B cell (primary cell): Measurements from ENCODE around the gene UBN2. TPM values are rescaled to one million over a fixed set of nuclear protein-coding genes. Genes with fewer than 3 reads are reported as not detected.

Experiments used
- ATAC-seq: fragments of 200-7000 bp; cut with Tn5 transposase; one replicate; pipeline ENCODE4 v1.10.0; 2021; ENCODE audit warnings: low read depth, mild to moderate bottlenecking, moderate number of reproducible peaks, moderate library complexity
- CTCF ChIA-PET: fragments of 350-600 bp; sonication (Branson Sonifier 250); formaldehyde crosslinking; loops from one replicate; lab custom pipeline; 2021; ENCODE audit warnings: antibody characterized with exemption, inconsistent platforms; lab: Charles Lee
- POLR2A ChIA-PET: fragments of 350-600 bp; sonication (Branson Sonifier 250); formaldehyde crosslinking; loops from one replicate; lab custom pipeline; 2021; ENCODE audit warnings: antibody characterized with exemption; lab: Charles Lee
- DNase-seq: peaks from one replicate; pipeline ENCODE4 v3.0.0; 2013
- H2AFZ ChIP-seq: 2 replicates; pipeline ENCODE4 v1.6.1; 2012; ENCODE audit warnings: mild to moderate bottlenecking, low read depth, low read length; ENCODE audit not compliant: insufficient read depth, poor library complexity, severe bottlenecking
- H3K27ac ChIP-seq, 2 donors: 1 replicate in 1 of 2; 2 replicates in 1 of 2; pipeline ENCODE4 v1.5.1; 2012 to 2013; ENCODE audit warnings: low read length in 2 of 2, mild to moderate bottlenecking in 2 of 2, moderate library complexity in 1 of 2
- H3K27me3 ChIP-seq, 4 experiments: fragments of 200-600 bp in 1 of 4; sonication (generic) in 1 of 4; replicated peaks in 1 of 4; 1 replicate in 2 of 4; 2 replicates in 2 of 4; pipeline versions ENCODE4 v1.6.1 to v1.7.0; 2013 to 2016; ENCODE audit warnings: low read length in 3 of 4, mild to moderate bottlenecking in 2 of 4, mixed read lengths in 1 of 4, moderate library complexity in 1 of 4; ENCODE audit not compliant: insufficient read depth in 4 of 4, control insufficient read depth in 3 of 4; ENCODE audit errors: control extremely low read depth in 1 of 4
- H3K36me3 ChIP-seq, 2 experiments: replicated peaks in 1 of 2; 1 replicate in 1 of 2; 2 replicates in 1 of 2; pipeline versions ENCODE4 v1.6.1 to v1.7.1; 2013; ENCODE audit warnings: low read length in 1 of 2; ENCODE audit not compliant: insufficient read depth in 2 of 2, control insufficient read depth in 1 of 2; ENCODE audit errors: control extremely low read depth in 1 of 2, extremely low read depth in 1 of 2
- H3K4me1 ChIP-seq, 2 donors: fragments of 200-600 bp in 1 of 2; sonication (generic) in 1 of 2; 1 replicate in 1 of 2; 2 replicates in 1 of 2; pipeline versions ENCODE4 v1.5.1 to v1.6.1; 2013 to 2017; ENCODE audit warnings: low read length in 2 of 2; ENCODE audit not compliant: control insufficient read depth in 2 of 2, insufficient read depth in 2 of 2
- H3K4me2 ChIP-seq: replicated peaks from 2 replicates; pipeline ENCODE3; 2012; ENCODE audit warnings: mild to moderate bottlenecking, low read depth, low read length; ENCODE audit not compliant: poor library complexity, severe bottlenecking
- H3K4me3 ChIP-seq, 5 experiments: fragments of 200-600 bp in 1 of 5; sonication (generic) in 1 of 5; 1 replicate in 3 of 5; 2 replicates in 2 of 5; pipeline versions ENCODE4 v1.5.1 to v1.7.0; 2011 to 2016; ENCODE audit warnings: low read length in 4 of 5, mild to moderate bottlenecking in 4 of 5, low read depth in 2 of 5, control low read depth in 1 of 5, moderate library complexity in 1 of 5; ENCODE audit not compliant: insufficient read depth in 1 of 5; ENCODE audit errors: control extremely low read depth in 1 of 5, extremely low read depth in 1 of 5
- H3K79me2 ChIP-seq: fragments of 200-600 bp; sonication (generic); one replicate; pipeline ENCODE4 v1.6.0; 2016; ENCODE audit warnings: low read length; ENCODE audit not compliant: control insufficient read depth, insufficient read depth
- H3K9ac ChIP-seq: fragments of 200-600 bp; sonication (generic); 2 replicates; pipeline ENCODE4 v1.6.1; 2017; ENCODE audit warnings: mild to moderate bottlenecking, low read length, moderate library complexity
- H3K9me3 ChIP-seq, 3 donors: one replicate each; pipeline versions ENCODE4 v1.6.1 to v1.7.1; 2013; ENCODE audit warnings: low read length in 2 of 3; ENCODE audit not compliant: control insufficient read depth in 2 of 3, insufficient read depth in 1 of 3; ENCODE audit errors: control extremely low read depth in 1 of 3
- H4K20me1 ChIP-seq: 2 replicates; pipeline ENCODE4 v1.6.0; 2012; ENCODE audit warnings: mild to moderate bottlenecking, low read length; ENCODE audit not compliant: insufficient read depth, control insufficient read depth, poor library complexity, severe bottlenecking
- H3K27ac Mint-ChIP-seq: one replicate; pipeline ENCODE4 v1.8.0; 2021; ENCODE audit warnings: mixed read lengths
- H3K27me3 Mint-ChIP-seq: one replicate; pipeline ENCODE4 v1.8.0; 2021; ENCODE audit warnings: mixed read lengths
- H3K4me1 Mint-ChIP-seq: one replicate; pipeline ENCODE4 v1.8.0; 2021; ENCODE audit warnings: mixed read lengths
- H3K4me3 Mint-ChIP-seq: one replicate; pipeline ENCODE4 v1.8.0; 2021; ENCODE audit warnings: mixed read lengths
- H3K9me3 Mint-ChIP-seq: one replicate; pipeline ENCODE4 v1.8.0; 2022; ENCODE audit warnings: mixed read lengths; ENCODE audit not compliant: insufficient read depth
- EZH2 ChIP-seq: IDR thresholded peaks from 2 replicates; pipeline ENCODE4 v1.6.1; 2012; ENCODE audit warnings: borderline replicate concordance, low read depth, mild to moderate bottlenecking, moderate library complexity, low read length; ENCODE audit not compliant: insufficient read depth, poor library complexity, severe bottlenecking
- WGBS: methylation state at CpG from one replicate; pipeline ENCODE4 v1.1.5; 2013; ENCODE audit warnings: missing lambda C conversion rate; ENCODE audit not compliant: insufficient coverage; 5-methylcytosine and 5-hydroxymethylcytosine counted together
- intact Hi-C: fragments of 100-400 bp; cut with micrococcal nuclease; formaldehyde crosslinking; loops from one replicate; pipeline ENCODE4 v1.10.0; 2022
- polyA plus RNA-seq: library from polyadenylated mRNA; depleted of rRNA; stranded (reverse); fragments of >200 nt; gene quantifications from 2 replicates; pipeline ENCODE4 v1.2.3, GENCODE V29; 2012
- total RNA-seq, 2 donors: library from RNA; stranded (reverse); fragments of 120-200 nt in 1 of 2; gene quantifications; 1 replicate in 1 of 2; 2 replicates in 1 of 2; pipeline versions ENCODE4 v1.2.3 to v1.2.4, GENCODE V29; 2013 to 2022
- TF ChIP-seq, protein P1 (sequence below): fragments of 200-600 bp; IDR thresholded peaks from one replicate; pipeline ENCODE4 v1.8.0; 2022; ENCODE audit warnings: antibody characterized with exemption, mild to moderate bottlenecking

UBN2 gene
- total and polyA plus RNA-seq, 2 donors (not counting 1 experiment from before 2014, with no cell fraction given): 2.4 to 33.4 TPM

DNA sequence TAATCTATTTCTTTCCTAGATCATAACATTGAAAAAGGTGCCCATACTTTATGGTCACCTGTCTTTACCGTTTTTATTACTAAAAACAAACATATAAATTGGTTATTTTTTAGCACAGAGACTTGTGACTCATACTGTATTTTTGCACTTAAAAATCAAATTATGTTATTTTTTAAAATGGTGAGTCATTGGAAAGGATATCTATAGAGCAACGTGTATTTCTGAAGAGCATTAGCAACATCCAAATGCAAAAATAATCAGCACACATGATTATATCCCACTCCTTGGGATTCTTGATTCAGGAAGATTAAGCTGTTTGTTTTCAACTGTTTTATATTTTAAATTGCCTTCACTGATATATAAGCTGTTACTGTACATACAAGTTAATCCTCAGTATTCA lies 69.4 kb downstream of the UBN2 start:
- no peak for DNase-seq
- ATAC-seq: no peak
- ChIA-PET POLR2A (no interaction called here), CTCF (no interaction called here)
- no peaks in the 10 kb centered on the region for H3K4me1 Mint-ChIP-seq
- H3K27me3 ChIP-seq: no peaks in the 10 kb centered on the region
- no peak overlapping the region for H3K27ac ChIP-seq
- TF ChIP-seq, protein P1, sequence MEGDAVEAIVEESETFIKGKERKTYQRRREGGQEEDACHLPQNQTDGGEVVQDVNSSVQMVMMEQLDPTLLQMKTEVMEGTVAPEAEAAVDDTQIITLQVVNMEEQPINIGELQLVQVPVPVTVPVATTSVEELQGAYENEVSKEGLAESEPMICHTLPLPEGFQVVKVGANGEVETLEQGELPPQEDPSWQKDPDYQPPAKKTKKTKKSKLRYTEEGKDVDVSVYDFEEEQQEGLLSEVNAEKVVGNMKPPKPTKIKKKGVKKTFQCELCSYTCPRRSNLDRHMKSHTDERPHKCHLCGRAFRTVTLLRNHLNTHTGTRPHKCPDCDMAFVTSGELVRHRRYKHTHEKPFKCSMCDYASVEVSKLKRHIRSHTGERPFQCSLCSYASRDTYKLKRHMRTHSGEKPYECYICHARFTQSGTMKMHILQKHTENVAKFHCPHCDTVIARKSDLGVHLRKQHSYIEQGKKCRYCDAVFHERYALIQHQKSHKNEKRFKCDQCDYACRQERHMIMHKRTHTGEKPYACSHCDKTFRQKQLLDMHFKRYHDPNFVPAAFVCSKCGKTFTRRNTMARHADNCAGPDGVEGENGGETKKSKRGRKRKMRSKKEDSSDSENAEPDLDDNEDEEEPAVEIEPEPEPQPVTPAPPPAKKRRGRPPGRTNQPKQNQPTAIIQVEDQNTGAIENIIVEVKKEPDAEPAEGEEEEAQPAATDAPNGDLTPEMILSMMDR: no peak
- no peak for TF ChIP-seq EZH2
- no peak overlapping the region for H3K9ac ChIP-seq
- H3K9me3 ChIP-seq: no peaks in the 10 kb centered on the region
- H2AFZ ChIP-seq: no peak overlapping the region
- H3K4me3 ChIP-seq: no peak overlapping the region
- H3K79me2 ChIP-seq: no peaks in the 10 kb centered on the region
- no peaks in the 10 kb centered on the region for H3K27me3 Mint-ChIP-seq
- no peak overlapping the region for H3K27ac Mint-ChIP-seq
- H3K9me3 Mint-ChIP-seq: no peaks in the 10 kb centered on the region
- WGBS: no CpG with 5 or more reads among the region's 2 CpGs
- no peak overlapping the region for H3K4me2 ChIP-seq
- H3K4me1 ChIP-seq: no peaks in the 10 kb centered on the region
- no peaks in the 10 kb centered on the region for H4K20me1 ChIP-seq
- peaks cover 1 to 4% of the 10 kb centered on the region in 2 experiments for H3K36me3 ChIP-seq
- intact Hi-C loops: no loop called here
- H3K4me3 Mint-ChIP-seq: no peak overlapping the region

DNA sequence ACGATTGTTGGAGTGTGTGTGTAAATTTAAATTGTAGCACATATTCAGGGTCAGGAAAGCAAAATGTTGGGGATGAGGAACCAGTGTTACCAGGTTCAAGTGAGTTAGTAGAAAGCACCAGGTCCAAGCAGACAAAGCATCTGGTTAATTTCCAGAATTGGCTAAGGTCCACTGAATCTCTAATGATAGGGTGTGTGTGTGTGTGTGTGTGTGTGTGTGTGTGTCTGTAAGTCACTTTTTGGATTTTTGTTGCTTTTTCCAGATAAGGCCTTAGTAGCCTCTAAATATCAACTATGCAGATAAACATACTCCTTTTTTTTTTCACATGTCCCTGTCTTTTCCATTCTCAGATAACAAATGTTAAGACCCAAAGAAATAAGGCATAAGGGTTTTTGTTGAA lies 73.5 kb downstream of the UBN2 start:
- Mint-ChIP-seq H3K27ac (no peak overlapping the region), H3K9me3 (no peaks in the 10 kb centered on the region), H3K4me3 (no peak overlapping the region), H3K27me3 (no peaks in the 10 kb centered on the region), H3K4me1 (no peaks in the 10 kb centered on the region)
- DNase-seq (no peak), ATAC-seq (no peak)
- ChIA-PET CTCF (interaction anchor here (0.6 kb wide), 1 partner anchor 1416 kb away, joined by 4 read pairs; no protein-coding TSS in a partner anchor), POLR2A (no interaction called here)
- Histone ChIP-seq H3K9me3 (no peaks in the 10 kb centered on the region), H4K20me1 (no peaks in the 10 kb centered on the region), H3K36me3 (no peaks in the 10 kb centered on the region), H3K27ac (no peak overlapping the region), H3K79me2 (no peaks in the 10 kb centered on the region), H3K27me3 (no peaks in the 10 kb centered on the region), H3K4me1 (no peaks in the 10 kb centered on the region), H3K9ac (no peak overlapping the region), H2AFZ (no peak overlapping the region), H3K4me2 (no peak overlapping the region), H3K4me3 (no peak overlapping the region)
- 92% methylated on average over 1 of the region's 1 CpG for WGBS
- TF ChIP-seq, protein P1: no peak
- TF ChIP-seq EZH2: no peak
- intact Hi-C loops: no loop called here
